ENCODE measurements around the gene TENT4B. TPM values are rescaled to one million over a fixed set of nuclear protein-coding genes. Genes with fewer than 3 reads are reported as not detected.
"Not testable (repeated sequence)": the region's sequence is repeated elsewhere in the genome, so short reads cannot be mapped to it uniquely, and the experiment has no call there.

TENT4B gene
- 6.5 and 6.7 TPM in 2 replicates for total RNA-seq

DNA sequence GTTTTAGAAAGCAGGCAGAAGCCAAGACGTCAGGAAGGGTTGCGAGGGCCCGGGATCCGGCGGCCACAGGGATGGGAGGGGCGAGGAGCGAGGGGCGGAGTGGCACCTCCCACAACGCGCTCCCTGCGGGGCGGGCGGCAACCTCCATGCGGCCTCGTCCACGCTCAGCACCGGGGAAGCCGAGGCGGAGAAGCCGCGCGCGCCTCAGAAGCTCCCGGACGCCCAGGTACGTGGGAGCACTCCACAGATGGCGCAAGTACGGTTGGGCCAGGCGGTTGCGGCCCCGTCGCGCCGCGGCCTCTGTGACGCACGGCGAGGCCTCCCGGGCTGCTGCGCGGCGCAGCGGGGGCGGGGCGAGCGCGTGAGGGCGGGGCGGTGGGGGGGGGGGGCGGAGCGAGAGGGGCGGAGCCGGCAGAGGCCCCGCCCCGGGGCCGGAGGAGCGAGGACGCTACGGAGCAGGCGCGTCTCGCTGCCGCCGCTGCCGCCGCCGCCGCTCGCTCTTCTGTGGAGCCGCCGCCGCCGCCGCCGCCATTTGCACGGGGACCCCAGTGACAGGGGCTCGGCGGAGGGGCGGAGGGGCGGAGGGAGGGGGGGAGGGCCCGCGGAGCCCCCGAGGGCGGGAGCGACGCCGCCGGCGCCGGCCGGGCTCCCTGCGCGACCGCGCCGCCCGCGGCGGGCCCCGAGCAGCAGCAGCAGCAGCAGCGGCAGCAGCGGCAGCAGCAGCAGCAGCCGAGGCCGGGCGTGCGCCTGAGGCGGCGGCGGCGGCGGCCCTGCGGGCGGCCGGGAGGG, at the start of gene TENT4B:
TENT4B (plus strand) TSS at position 500 of the 789 bp plus-strand sequence. CDS start 316 bp downstream, outside the sequence.
- peak; percentile 26 to 81 for DNase-seq (ENCODE audit: low read depth in 2 of 2)

- DNase-seq (ENCODE audit: low read depth in 2 of 2) = no peak
Measured at GRCh38 chr16:50103764-50104163, 49.3 kb upstream of the TENT4B start.

GRCh38 chr16:50114357-50115129, 38.6 kb upstream of the TENT4B start:
- no peak for DNase-seq (ENCODE audit: low read depth in 2 of 2)

GRCh38 chr16:50120711-50121110, 32.4 kb upstream of the TENT4B start:
- DNase-seq (ENCODE audit: low read depth in 2 of 2) = no peak

GRCh38 chr16:50121278-50121677, 31.8 kb upstream of the TENT4B start:
- no peak for DNase-seq (ENCODE audit: low read depth in 2 of 2)

GRCh38 chr16:50121721-50122445, 31.2 kb upstream of the TENT4B start:
- DNase-seq (ENCODE audit: low read depth in 2 of 2) = no peak

GRCh38 chr16:50123417-50123816, 29.7 kb upstream of the TENT4B start:
- no peak for DNase-seq (ENCODE audit: low read depth in 2 of 2)

DNA sequence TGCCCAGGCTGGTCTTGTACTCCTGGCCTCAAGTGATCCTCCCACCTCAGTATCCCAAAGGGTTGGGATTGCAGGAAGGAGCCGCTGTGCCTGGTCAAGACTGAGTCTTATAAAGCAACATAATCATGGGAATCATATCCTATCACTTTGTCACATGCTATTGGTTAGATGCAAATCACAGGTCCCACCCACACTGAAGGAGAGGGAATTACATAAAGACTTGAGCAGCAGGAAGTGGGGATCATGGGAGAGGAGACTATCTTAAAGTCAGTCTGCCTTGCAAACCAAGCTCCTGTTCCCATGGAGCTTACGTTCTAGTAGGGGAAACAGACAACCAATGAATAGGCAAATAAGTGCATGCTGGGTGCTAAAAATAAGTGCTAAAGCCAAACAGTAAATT, 28.3 kb upstream of the TENT4B start:
- DNase-seq (ENCODE audit: low read depth in 2 of 2) = no peak

DNA sequence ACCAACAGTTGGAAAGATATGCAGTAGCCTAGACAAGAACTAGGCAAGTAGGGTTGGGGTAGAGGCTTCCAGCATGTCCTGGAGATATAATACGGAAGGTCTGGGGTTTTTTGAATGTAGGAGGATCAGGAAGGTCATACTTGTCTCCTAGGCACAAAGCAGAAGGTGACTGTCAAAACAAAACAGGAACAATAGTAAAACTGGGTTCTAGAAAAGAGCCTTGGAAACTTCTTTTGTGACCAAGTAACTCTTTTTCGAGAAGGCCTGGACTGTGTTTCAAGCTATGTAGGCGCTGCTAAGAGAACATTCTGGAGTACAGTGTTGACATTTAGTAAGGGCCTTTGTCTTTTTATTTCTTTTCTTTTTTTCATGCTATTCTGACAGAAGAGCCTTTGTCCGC, 26.9 kb upstream of the TENT4B start:
- no peak for DNase-seq (ENCODE audit: low read depth in 2 of 2)

DNA sequence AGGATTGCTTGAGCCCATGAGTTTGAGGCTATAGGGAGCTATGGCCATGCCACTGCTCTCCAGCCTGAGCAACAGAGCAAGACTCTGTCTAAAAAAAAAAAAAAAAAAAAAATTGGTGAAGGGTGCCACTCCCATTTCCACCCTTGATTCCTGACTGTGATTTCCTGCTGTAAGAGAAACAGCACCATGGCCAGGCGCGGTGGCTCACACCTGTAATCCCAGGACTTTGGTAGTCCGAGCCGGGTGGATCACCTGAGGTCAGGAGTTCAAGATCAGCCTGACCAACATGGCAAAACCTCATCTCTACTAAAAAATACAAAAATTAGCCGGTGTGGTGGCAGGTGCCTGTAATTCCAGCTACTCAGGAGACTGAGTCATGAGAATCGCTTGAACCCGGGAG, 20.5 kb upstream of the TENT4B start:
- DNase-seq (ENCODE audit: low read depth in 2 of 2) = not testable (repeated sequence)

DNA sequence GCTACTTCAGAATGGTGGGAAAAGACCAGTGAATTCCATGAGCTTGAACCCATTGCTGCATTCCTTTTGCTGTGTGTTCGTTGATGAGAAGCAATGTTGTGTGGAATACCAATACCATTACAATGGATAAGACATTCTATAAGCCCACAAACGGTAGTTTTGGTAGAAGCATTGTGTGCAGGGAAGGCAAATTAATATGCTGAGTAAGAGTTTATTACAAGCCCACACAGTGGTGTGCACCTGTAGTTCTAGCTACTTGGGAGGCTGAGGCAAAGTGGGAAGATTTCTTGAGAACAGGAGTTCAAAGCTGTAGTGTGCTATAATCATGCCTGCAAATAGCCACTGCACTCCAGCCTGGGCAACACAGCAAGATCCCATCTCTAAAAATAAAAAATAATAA, 19.9 kb upstream of the TENT4B start:
- no peak for DNase-seq (ENCODE audit: low read depth in 2 of 2)

DNA sequence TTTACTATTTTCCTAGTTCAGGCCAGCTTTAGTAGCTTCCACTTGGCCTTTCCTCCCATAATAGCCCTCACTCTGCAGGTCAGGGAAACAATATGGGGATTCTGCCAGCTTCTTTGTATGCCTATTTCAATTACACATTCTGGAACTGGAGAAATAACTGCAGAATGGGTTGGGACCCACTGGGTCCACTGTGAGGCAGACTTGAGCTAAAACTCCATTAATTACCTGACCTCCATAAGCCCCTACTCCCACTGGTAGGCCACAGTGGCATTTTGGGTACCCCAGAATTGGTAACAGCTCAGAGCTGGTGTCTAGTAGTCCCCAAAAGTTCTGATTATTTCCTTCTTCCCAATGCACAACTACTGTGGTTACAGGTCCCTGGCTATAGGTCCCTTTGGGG, 16.7 kb upstream of the TENT4B start:
- DNase-seq (ENCODE audit: low read depth in 2 of 2) = no peak

DNA sequence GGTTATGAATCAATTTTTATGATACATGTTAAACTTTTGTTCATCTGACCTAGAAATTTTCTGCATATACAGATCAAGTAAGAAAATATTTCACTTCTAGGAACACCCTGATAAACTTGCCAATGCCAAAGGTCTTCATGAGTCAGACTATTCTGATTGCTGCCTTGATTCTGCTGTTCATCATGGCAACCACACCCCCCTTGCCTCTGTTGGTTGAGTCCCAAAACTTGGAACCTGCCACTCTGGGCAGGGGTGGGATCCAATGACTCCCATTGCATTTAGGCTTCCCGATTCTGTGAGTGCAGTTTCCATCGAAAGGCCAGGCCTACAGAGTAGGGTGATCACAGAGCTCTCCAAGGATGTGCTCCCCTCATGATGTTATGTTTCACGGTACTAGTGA, 15.8 kb upstream of the TENT4B start:
- DNase-seq (ENCODE audit: low read depth in 2 of 2) = no peak

DNA sequence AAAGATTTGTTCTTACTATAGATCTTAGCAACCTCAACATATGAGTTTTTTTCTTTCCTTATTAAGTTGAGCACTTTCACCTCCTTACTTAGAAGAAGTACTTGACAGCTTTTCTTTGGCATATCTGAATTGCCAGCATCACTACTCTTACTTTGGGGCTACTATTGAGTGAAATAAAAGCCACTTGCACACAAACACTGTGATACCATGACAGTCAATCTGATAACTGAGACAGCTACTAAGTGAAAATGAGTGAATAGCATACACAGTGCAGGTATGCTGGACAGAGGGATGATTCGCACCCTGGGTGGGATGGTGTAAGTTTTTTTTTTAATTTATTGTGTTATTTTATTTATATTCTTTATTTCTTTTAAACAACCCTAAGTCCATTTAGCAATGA, 13.5 kb upstream of the TENT4B start:
- DNase-seq (ENCODE audit: low read depth in 2 of 2) = no peak

DNA sequence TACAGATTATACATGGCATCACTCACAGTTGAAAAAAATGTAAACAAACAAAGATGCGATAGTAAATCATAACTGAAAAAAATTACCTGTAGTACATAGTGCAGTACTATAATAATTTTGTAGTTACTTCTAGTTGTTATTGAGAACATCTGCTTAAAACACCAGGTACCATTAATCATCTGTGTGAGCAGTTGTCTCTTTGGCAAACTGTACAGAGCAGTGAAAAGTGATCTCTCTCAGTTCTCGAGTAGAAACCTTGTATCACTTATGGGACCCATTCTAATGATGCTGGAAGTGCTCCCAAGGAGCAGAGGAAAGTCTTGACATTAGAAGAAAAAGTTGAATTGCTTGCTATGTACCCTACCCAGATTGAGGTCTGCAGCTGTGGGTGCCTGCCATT, 8.9 kb upstream of the TENT4B start:
- no peak for DNase-seq (ENCODE audit: low read depth in 2 of 2)

GRCh38 chr16:50146479-50147435, 6.3 kb upstream of the TENT4B start:
- DNase-seq (ENCODE audit: low read depth in 2 of 2) = no peak

DNA sequence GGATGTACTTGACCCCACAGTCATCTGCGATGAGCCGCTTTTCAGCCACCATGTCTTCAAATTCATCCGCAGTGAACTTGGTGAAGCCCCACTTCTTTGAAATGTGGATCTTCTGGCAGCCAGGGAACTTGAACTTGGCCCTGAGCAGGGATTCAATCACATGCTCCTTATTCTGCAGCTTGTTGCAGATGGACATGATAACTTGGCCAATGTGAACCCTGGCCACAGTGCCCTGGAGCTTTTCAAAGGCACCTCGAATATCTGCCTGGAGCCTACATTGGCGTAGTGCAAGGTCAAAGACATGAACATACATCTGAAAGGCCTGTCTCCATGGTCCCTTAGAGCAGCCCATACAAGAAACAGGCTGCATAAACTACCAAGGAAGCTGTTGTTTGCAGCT, 1.8 kb upstream of the TENT4B start:
- no peak for DNase-seq (ENCODE audit: low read depth in 2 of 2)

GRCh38 chr16:50151756-50152155, 1.4 kb upstream of the TENT4B start:
- DNase-seq (ENCODE audit: low read depth in 2 of 2) = no peak

GRCh38 chr16:50152351-50152806, 727 bp upstream of the TENT4B start:
- peak in 1 of 2 donors; percentile 34 for DNase-seq (ENCODE audit: low read depth in 2 of 2)

- DNase-seq (ENCODE audit: low read depth in 2 of 2) = peak in 1 of 2 donors; percentile 43
Measured at GRCh38 chr16:50153596-50154419, 702 bp downstream of the TENT4B start.
